ENCODE measurements around the gene LRSAM1.

LRSAM1 gene

DNA sequence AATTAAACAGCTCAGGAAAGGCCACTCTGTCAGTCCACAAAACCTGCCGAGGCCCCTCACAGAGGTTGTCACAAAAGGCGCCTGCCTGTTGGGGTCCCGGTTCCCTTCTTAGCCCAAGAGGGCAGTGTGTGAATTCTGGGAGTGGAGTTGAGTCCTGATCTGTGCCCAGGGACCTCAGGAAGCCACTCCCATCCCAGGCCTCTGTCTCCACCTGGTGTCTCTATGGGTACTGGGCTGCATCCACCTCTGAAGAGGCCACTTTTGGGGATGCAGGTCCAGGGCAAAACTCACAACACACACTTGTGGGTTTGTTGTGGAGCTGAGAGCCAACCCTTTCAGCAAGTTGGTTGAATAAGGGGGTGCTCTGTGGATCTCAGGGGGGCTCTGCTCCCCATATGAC is 86.5 kb downstream of the LRSAM1 start:
- no peak for DNase-seq

- DNase-seq: no peak
Measured at GRCh38 chr9:127538849-127539258, 87.5 kb downstream of the LRSAM1 start.

- no peak for DNase-seq
Measured at GRCh38 chr9:127539259-127539981, 88.1 kb downstream of the LRSAM1 start.

DNA sequence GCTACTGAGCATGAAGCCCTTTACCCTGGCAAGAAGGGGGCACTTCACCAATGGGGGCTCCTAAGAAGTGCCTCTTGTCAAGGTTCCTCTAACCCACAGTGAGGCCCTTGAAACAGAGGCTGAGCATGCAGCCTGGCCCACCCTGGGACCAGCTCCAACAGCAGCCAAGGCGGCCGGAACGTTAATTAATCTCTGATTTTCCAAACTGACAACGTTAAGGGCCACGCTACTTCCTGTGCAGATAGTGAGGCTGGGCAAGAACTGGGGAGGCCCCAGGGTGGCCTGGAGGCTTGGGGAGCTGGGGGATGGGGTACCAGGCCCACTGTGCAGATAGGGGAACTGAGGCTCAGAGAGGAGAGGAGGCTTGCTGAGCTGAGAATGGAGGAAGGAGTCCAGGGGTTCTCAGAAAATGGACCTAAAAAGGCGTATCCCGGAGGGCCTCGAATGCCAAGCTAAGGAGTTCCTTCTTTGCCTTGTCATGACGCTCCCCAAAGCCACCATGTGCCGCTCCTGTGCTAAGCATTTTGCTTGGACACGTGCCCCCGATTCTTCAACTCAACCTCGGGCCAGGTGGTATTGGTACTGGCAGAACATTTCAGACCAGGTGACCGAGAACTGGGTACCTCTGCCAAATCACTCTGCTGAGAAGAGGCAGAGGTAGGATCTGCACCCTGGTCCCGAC is 88.8 kb downstream of the LRSAM1 start:
- DNase-seq: no peak

- DNase-seq: no peak
Measured at GRCh38 chr9:127540664-127541041, 89.3 kb downstream of the LRSAM1 start.

DNA sequence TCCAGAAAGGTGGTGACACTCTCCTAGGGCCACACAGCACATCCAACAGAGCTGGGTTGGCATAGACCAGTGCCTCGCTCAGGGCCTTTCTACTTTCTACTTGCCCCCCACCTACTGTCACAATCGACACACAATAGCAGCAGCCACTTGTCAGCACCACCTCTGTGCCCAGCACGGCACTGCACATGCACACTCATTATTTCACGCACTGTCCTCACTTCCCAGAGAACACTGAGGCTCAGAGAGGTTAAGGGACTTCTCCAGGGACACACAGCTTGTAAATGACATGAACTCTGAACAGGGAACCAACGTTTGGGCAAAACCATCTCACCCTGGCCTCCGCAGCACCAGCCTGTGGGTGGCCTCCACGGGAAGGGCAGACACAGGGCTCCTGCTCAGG is 89.9 kb downstream of the LRSAM1 start:
- DNase-seq: no peak

DNA sequence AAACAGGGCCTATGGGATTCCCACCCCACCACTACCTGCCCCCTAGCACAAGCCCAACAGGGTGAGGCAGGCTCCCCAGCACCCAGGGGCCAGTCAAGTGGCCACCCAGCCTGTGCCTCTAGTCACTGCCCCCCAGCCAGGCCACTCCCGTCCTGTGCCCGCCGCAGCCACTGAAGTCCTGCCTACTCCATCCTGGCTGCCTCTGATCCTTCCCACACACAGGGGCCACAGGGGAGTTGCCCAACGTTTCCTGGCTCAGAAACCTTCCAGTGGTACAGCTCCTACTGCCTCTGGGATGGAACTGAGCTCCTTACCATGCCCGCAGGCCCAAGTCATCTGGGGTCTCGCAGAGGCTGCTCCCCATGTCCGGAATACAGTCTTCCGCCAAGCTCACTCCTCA is 90.6 kb downstream of the LRSAM1 start:
- no peak for DNase-seq

DNA sequence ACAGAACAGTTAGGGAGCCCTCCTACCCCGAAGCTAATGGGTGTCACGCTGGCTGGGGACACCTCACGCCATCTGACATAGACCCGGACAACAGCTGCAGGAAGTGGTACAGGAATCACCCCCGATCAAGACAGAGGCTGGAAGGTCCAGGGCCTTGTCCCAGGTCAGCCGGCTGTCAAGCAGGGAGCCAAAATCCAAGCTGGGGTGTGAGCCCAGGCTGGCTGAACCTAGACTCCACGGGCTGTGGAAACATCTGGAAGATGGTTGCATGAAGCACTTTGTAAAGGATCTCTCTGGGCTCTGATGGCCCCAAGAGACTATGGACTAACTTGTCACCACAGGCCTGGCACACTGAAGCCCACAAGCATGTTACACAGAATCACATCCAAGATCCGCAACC is 91.9 kb downstream of the LRSAM1 start:
- no peak for DNase-seq

DNA sequence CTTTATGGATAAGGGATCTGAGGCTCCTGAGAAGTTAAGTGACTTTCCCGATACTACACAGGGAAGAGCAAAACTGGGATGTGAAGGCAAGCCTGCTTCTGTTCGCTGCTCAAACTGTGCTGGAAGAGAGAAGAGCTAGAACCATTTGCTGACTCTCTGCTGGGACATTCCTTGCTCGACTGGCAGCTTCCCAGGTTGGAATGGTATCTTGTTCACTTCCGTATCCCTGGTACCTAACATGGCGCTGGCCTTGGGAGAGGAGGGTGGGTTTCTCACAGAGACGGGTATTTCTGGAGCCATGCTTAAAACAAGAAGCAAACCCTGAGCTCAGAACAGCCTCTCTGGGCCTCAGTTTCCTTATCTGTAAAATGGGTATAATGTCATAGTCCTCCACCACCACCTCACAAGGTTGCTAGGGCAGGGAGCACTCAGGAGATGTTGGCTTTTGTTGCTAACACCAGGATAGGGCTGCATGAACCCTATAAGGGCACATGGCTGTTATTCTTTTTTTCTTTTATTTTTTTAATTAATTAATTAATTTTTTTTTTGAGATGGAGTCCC is 92.7 kb downstream of the LRSAM1 start:
- no peak for DNase-seq

DNA sequence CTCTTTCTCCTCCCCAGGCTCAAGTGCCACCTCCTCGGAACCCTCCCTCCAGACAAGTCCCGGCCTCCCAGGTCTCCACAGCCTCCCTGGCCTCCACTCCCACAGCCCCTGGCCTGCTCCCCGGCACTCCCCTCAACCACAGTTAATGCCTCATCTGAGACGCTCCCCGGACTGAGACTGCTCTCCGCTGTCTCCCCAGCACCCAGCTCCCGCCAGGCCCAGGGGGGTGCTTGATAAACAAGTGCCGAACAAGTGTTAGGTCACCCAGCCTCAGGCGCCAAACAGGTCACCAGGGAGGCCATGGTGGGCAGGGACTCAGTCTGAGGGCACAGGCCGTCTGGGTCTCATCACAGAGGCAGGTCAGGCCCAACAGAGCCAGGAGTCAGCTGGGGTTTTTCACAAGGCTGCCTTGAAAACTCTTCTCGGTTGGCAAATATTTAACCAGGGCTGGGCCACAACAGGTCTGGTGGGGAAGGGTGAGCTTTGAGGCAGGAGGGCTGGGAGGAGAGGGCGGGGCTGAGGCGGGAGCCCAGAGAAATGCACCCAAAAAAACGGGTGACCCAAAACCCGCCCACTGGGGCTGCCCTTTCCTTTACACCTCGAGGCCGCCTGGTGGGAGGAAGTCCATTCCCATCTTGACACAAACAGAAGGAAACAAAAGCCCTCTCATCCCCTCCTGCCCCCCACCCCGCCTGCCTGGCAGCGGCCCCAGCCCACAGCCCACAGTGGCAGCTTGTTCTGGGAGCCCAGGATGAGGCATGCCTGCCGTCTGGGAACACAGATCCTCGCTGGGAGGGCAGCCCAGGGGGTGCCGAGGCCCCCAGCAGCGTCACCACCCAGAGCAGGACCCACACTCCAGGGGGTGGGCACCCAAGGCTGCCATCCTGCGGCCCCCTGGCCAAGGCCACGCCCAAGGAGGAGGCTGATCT is 94.2 kb downstream of the LRSAM1 start:
- no peak for DNase-seq

DNA sequence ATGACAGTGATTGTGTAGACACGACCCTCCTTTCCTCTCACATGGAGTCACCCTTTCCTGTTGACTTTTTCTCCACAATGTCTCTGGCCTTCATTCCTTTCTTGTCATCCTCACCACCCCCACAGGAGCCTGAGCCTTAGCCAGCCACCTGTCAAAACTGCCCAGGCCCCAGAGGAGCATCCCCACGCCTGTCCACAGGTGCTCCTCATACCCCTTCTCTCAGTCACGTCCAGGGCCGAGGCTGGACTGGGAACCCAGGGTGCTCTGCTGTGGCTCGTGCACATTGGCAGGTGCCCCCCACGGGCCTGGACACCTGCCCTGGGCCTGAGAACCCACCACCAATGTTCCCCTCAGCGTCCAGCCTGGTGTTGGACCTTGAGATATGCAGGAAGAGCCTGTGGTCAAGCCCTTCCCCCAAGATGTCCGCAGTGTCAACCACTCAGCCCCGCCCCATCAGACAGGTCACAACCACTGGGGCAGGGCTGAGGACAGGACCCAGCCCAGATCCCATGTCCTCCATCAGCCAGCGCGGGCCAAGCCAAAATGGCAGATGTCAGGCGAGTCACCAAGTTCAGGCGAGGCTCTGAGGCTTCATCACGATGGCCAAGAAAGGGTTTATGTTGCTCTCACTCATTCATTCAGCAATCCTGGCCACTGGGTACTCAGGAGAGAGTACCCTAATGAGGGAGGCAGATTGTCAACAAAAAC is 95.0 kb downstream of the LRSAM1 start:
- no peak for DNase-seq

- no peak for DNase-seq
Measured at GRCh38 chr9:127548352-127548881, 97.1 kb downstream of the LRSAM1 start.

- DNase-seq: no peak
Measured at GRCh38 chr9:127549218-127549617, 97.9 kb downstream of the LRSAM1 start.

GRCh38 chr9:127549751-127550150 is 98.4 kb downstream of the LRSAM1 start:
- no peak for DNase-seq

GRCh38 chr9:127550282-127550681 is 99.0 kb downstream of the LRSAM1 start:
- no peak for DNase-seq

DNA sequence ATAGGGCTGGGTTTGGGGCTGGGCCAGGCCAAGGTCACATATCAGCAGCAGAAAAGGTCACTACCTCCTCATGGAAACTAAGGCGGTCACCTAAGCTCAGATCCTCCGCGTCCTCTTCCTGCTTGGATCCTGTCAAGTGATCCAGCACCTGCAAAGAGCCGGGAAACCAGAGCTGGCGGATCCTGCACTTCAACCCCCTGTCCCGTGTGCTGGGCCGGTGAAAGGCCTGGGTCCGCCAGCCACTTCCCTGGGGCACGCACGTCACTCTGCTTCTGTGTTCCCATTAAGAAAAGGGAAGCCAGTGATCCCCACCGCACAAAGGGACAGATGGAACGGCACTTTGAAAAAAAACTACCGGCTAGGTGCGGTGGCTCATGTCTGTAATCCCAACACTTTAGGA is 99.4 kb downstream of the LRSAM1 start:
- DNase-seq: no peak

Measured in DMS79 (cell line).